Fibroblast of skin of right quadriceps (primary cell): ENCODE results near the gene PARD3.
"Not testable (repeated sequence)": the region's sequence is repeated elsewhere in the genome, so short reads cannot be mapped to it uniquely, and the experiment has no call there.

Source experiments
- DNase-seq: peaks from one replicate; pipeline ENCODE4 v3.0.0-alpha.2; 2013

The PARD3 gene

GRCh38 chr10:34709637-34710390, 105.3 kb downstream of the PARD3 start:
- DNase-seq: no peak

GRCh38 chr10:34707656-34708055, 107.4 kb downstream of the PARD3 start:
- DNase-seq: no peak

GRCh38 chr10:34706992-34707391, 108.1 kb downstream of the PARD3 start:
- DNase-seq: not testable (repeated sequence)

GRCh38 chr10:34706147-34706546, 108.9 kb downstream of the PARD3 start:
- no peak for DNase-seq

GRCh38 chr10:34705563-34705962, 109.5 kb downstream of the PARD3 start:
- no peak for DNase-seq

- no peak for DNase-seq
Observed at GRCh38 chr10:34704526-34705184, 110.4 kb downstream of the PARD3 start.

- no peak for DNase-seq
Observed at GRCh38 chr10:34702982-34703381, 112.1 kb downstream of the PARD3 start.

GRCh38 chr10:34702093-34702937, 112.8 kb downstream of the PARD3 start:
- no peak for DNase-seq

GRCh38 chr10:34701194-34701593, 113.9 kb downstream of the PARD3 start:
- no peak for DNase-seq

- DNase-seq: not testable (repeated sequence)
Observed at GRCh38 chr10:34700752-34701151, 114.3 kb downstream of the PARD3 start.

- no peak for DNase-seq
Observed at GRCh38 chr10:34699904-34700517, 115.1 kb downstream of the PARD3 start.

- DNase-seq: peak; percentile 75
Observed at GRCh38 chr10:34698979-34699378, 116.1 kb downstream of the PARD3 start.

- DNase-seq: no peak
Observed at GRCh38 chr10:34698248-34698831, 116.8 kb downstream of the PARD3 start.

- DNase-seq: no peak
Observed at GRCh38 chr10:34697351-34698247, 117.5 kb downstream of the PARD3 start.

GRCh38 chr10:34696423-34696822, 118.7 kb downstream of the PARD3 start:
- peak; percentile 76 for DNase-seq

- DNase-seq: no peak
Observed at GRCh38 chr10:34690383-34691049, 124.6 kb downstream of the PARD3 start.

- DNase-seq: peak; percentile 70
Observed at GRCh38 chr10:34689053-34689452, 126.0 kb downstream of the PARD3 start.

- DNase-seq: peak; percentile 31
Observed at GRCh38 chr10:34687434-34688210, 127.5 kb downstream of the PARD3 start.

- DNase-seq: no peak
Observed at GRCh38 chr10:34682580-34682979, 132.5 kb downstream of the PARD3 start.

GRCh38 chr10:34681933-34682332, 133.2 kb downstream of the PARD3 start:
- DNase-seq: no peak
